Activated B cell treated with CpG ODN at 0.5 μM for 24 hours (primary cell): ENCODE data around the gene HTR3D. TPM values are rescaled to one million over a fixed set of nuclear protein-coding genes. Genes with fewer than 3 reads are reported as not detected.
"Not testable (repeated sequence)": the region's sequence is repeated elsewhere in the genome, so short reads cannot be mapped to it uniquely, and the experiment has no call there.

Experiments
- ATAC-seq: fragments of 200-7000 bp; cut with Tn5 transposase; one replicate; pipeline ENCODE4 v1.10.0; 2021; ENCODE audit warnings: low read depth, mild to moderate bottlenecking, moderate library complexity
- CTCF ChIA-PET: fragments of 350-600 bp; sonication (Branson Sonifier 250); formaldehyde crosslinking; loops from one replicate; lab custom pipeline; 2021; ENCODE audit warnings: antibody characterized with exemption; lab: Charles Lee
- POLR2A ChIA-PET: fragments of 350-600 bp; sonication (Branson Sonifier 250); formaldehyde crosslinking; loops from one replicate; lab custom pipeline; 2021; ENCODE audit warnings: antibody characterized with exemption; lab: Charles Lee
- DNase-seq: peaks from one replicate; pipeline ENCODE4 v3.0.0; 2022
- H3K27ac Mint-ChIP-seq: one replicate; pipeline ENCODE4 v1.8.0; 2020; ENCODE audit warnings: mixed read lengths
- H3K27me3 Mint-ChIP-seq: one replicate; pipeline ENCODE4 v1.8.0; 2021; ENCODE audit warnings: mixed read lengths
- H3K36me3 Mint-ChIP-seq: one replicate; pipeline ENCODE4 v1.8.0; 2021; ENCODE audit warnings: low read depth, mixed read lengths
- H3K4me1 Mint-ChIP-seq: one replicate; pipeline ENCODE4 v1.8.0; 2021; ENCODE audit warnings: mixed read lengths
- H3K4me3 Mint-ChIP-seq: one replicate; pipeline ENCODE4 v1.8.0; 2020; ENCODE audit warnings: mild to moderate bottlenecking, mixed read lengths
- H3K9me3 Mint-ChIP-seq: one replicate; pipeline ENCODE4 v1.8.0; 2020; ENCODE audit warnings: mixed read lengths
- CTCF ChIP-seq: fragments of 200-600 bp; IDR thresholded peaks from one replicate; pipeline ENCODE4 v1.8.0; 2022; ENCODE audit warnings: antibody characterized with exemption, mild to moderate bottlenecking
- intact Hi-C: fragments of 100-400 bp; cut with micrococcal nuclease; formaldehyde crosslinking; loops from one replicate; pipeline ENCODE4 v1.15.1; 2024
- total RNA-seq: library from RNA; stranded (reverse); gene quantifications from 2 replicates; pipeline ENCODE4 v1.2.3, GENCODE V29; 2022

Gene HTR3D
- total RNA-seq, 1 donor from 2014 or later, result not detected

GRCh38 chr3:184029443-184029842 lies 2.1 kb upstream of the HTR3D start:
- Mint-ChIP-seq H3K27ac (no peak overlapping the region), H3K27me3 (peaks cover 10% of the 10 kb centered on the region), H3K36me3 (no peaks in the 10 kb centered on the region), H3K4me3 (no peak overlapping the region), H3K9me3 (no peaks in the 10 kb centered on the region), H3K4me1 (no peaks in the 10 kb centered on the region)
- ATAC-seq (no peak), DNase-seq (no peak)
- intact Hi-C loops, result no loop called here
- ChIA-PET POLR2A (no interaction called here), CTCF (interaction anchor here (1.5 kb wide), 1 partner anchor 15 kb away, joined by 3 read pairs; no protein-coding TSS in a partner anchor)
- TF ChIP-seq CTCF, result no peak

- Mint-ChIP-seq H3K4me3 (no peak overlapping the region), H3K9me3 (no peaks in the 10 kb centered on the region), H3K36me3 (no peaks in the 10 kb centered on the region), H3K27me3 (peaks cover 7% of the 10 kb centered on the region), H3K4me1 (no peaks in the 10 kb centered on the region), H3K27ac (no peak overlapping the region)
- ChIA-PET CTCF (interaction anchor here (1.5 kb wide), 1 partner anchor 16 kb away, joined by 3 read pairs; no protein-coding TSS in a partner anchor), POLR2A (no interaction called here)
- DNase-seq, result no peak
- intact Hi-C loops, result no loop called here
- no peak for ATAC-seq
- TF ChIP-seq CTCF, result no peak
Measured at GRCh38 chr3:184030536-184030935, 1.0 kb upstream of the HTR3D start.

GRCh38 chr3:184037816-184038215 lies 6.3 kb downstream of the HTR3D start:
- ChIA-PET POLR2A (no interaction called here), CTCF (no interaction called here)
- intact Hi-C loops, result no loop called here
- ATAC-seq (no peak), DNase-seq (no peak)
- H3K36me3 Mint-ChIP-seq, result no peaks in the 10 kb centered on the region
- H3K4me3 Mint-ChIP-seq, result no peak overlapping the region
- no peak for TF ChIP-seq CTCF
- H3K27me3 Mint-ChIP-seq, result peaks cover 5% of the 10 kb centered on the region
- H3K9me3 Mint-ChIP-seq, result no peaks in the 10 kb centered on the region
- no peak overlapping the region for H3K27ac Mint-ChIP-seq
- no peaks in the 10 kb centered on the region for H3K4me1 Mint-ChIP-seq

GRCh38 chr3:184038307-184038706 lies 6.8 kb downstream of the HTR3D start:
- ATAC-seq, intact Hi-C loops, CTCF ChIA-PET, DNase-seq, POLR2A ChIA-PET, H3K36me3 Mint-ChIP-seq, H3K27me3 Mint-ChIP-seq, H3K4me1 Mint-ChIP-seq, H3K9me3 Mint-ChIP-seq, H3K27ac Mint-ChIP-seq, H3K4me3 Mint-ChIP-seq: not testable (repeated sequence)

GRCh38 chr3:184039414-184039813 lies 7.9 kb downstream of the HTR3D start:
- no peak for ATAC-seq
- no peak overlapping the region for H3K27ac Mint-ChIP-seq
- H3K27me3 Mint-ChIP-seq, result peaks cover 6% of the 10 kb centered on the region
- ChIA-PET CTCF (no interaction called here), POLR2A (no interaction called here)
- no peak for TF ChIP-seq CTCF
- intact Hi-C loops, result no loop called here
- no peak for DNase-seq
- no peaks in the 10 kb centered on the region for H3K4me1 Mint-ChIP-seq
- no peaks in the 10 kb centered on the region for H3K9me3 Mint-ChIP-seq
- H3K4me3 Mint-ChIP-seq, result no peak overlapping the region
- no peaks in the 10 kb centered on the region for H3K36me3 Mint-ChIP-seq

GRCh38 chr3:184040010-184040409 lies 8.5 kb downstream of the HTR3D start:
- DNase-seq, result no peak
- CTCF ChIA-PET, result no interaction called here
- intact Hi-C loops, result no loop called here
- no peaks in the 10 kb centered on the region for H3K9me3 Mint-ChIP-seq
- ATAC-seq, result no peak
- H3K27me3 Mint-ChIP-seq, result peaks cover 6% of the 10 kb centered on the region
- POLR2A ChIA-PET, result no interaction called here
- no peak overlapping the region for H3K4me3 Mint-ChIP-seq
- H3K4me1 Mint-ChIP-seq, result no peaks in the 10 kb centered on the region
- H3K36me3 Mint-ChIP-seq, result no peaks in the 10 kb centered on the region
- no peak overlapping the region for H3K27ac Mint-ChIP-seq
- TF ChIP-seq CTCF, result no peak
